Thoracic aorta (tissue), 2 donors: ENCODE results near the gene WDR37. TPM values are rescaled to one million over a fixed set of nuclear protein-coding genes. Genes with fewer than 3 reads are reported as not detected.

Experiments used
- ATAC-seq: fragments of 150-250 bp; one replicate; pipeline ENCODE4 v1.8.0; 2017; ENCODE audit warnings: low read depth; ENCODE audit not compliant: insufficient number of reproducible peaks, low FRiP score
- DNase-seq: peaks from one replicate; pipeline ENCODE4 v3.0.0-alpha.2; 2020; ENCODE audit warnings: low spot score
- H3K27ac ChIP-seq, 2 donors: fragments of 200-600 bp; sonication (generic); 1 replicate in 1 of 2; 2 replicates in 1 of 2; pipeline ENCODE4 v1.5.1; 2016; ENCODE audit warnings: mild to moderate bottlenecking in 2 of 2, moderate library complexity in 2 of 2
- H3K27me3 ChIP-seq: fragments of 200-600 bp; sonication (generic); replicated peaks from 2 replicates; pipeline ENCODE4 v1.6.0; 2016; ENCODE audit warnings: mild to moderate bottlenecking; ENCODE audit not compliant: insufficient read depth
- H3K36me3 ChIP-seq: fragments of 200-600 bp; sonication (generic); one replicate; pipeline ENCODE4 v1.5.1; 2016
- H3K4me1 ChIP-seq, 2 donors: fragments of 200-600 bp; sonication (generic); 1 replicate in 1 of 2; 2 replicates in 1 of 2; pipeline versions ENCODE4 v1.5.1 to v1.6.0; 2016; ENCODE audit warnings: low read depth in 2 of 2, mild to moderate bottlenecking in 1 of 2; ENCODE audit not compliant: control insufficient read depth in 1 of 2
- H3K4me3 ChIP-seq: fragments of 200-600 bp; sonication (generic); 2 replicates; pipeline ENCODE4 v1.5.1; 2016; ENCODE audit warnings: mild to moderate bottlenecking
- H3K9me3 ChIP-seq: fragments of 200-600 bp; sonication (generic); 2 replicates; pipeline ENCODE4 v1.5.1; 2016
- CTCF ChIP-seq: fragments of 200-600 bp; sonication (generic); IDR thresholded peaks from one replicate; pipeline ENCODE4 v1.5.1; 2019; ENCODE audit warnings: antibody characterized with exemption
- total RNA-seq, 2 donors: library from RNA; depleted of rRNA; stranded (reverse); fragments of >200 nt; gene quantifications; one replicate each; pipeline versions ENCODE4 v1.1.0 to v1.2.3, GENCODE V29; 2016

Gene WDR37
- total RNA-seq, 2 donors from 2014 or later = 18.3 to 24.6 TPM

- no peak for TF ChIP-seq CTCF
- DNase-seq (no peak), ATAC-seq (no peak)
- H3K4me1 ChIP-seq = no peaks in the 10 kb centered on the region
- H3K9me3 ChIP-seq = peaks cover 12% of the 10 kb centered on the region
- no peak overlapping the region for H3K27ac ChIP-seq
- no peak overlapping the region for H3K4me3 ChIP-seq
- no peaks in the 10 kb centered on the region for H3K27me3 ChIP-seq
- no peaks in the 10 kb centered on the region for H3K36me3 ChIP-seq
Observed at GRCh38 chr10:1141701-1142100, 85.5 kb downstream of the WDR37 start.

- no peak for DNase-seq
Observed at GRCh38 chr10:1142596-1142995, 86.4 kb downstream of the WDR37 start.

GRCh38 chr10:1147810-1148209 lies 91.6 kb downstream of the WDR37 start:
- no peak for TF ChIP-seq CTCF
- no peak overlapping the region for H3K27ac ChIP-seq
- ATAC-seq (no peak), DNase-seq (no peak)
- no peak overlapping the region for H3K4me3 ChIP-seq
- H3K9me3 ChIP-seq = no peaks in the 10 kb centered on the region
- no peaks in the 10 kb centered on the region for H3K4me1 ChIP-seq
- no peaks in the 10 kb centered on the region for H3K27me3 ChIP-seq
- H3K36me3 ChIP-seq = no peaks in the 10 kb centered on the region

More at GRCh38 chr10:1142596-1142995, 86.4 kb downstream of the WDR37 start:
- H3K27ac ChIP-seq = no peak overlapping the region
- no peaks in the 10 kb centered on the region for H3K27me3 ChIP-seq
- H3K4me3 ChIP-seq = no peak overlapping the region
- H3K9me3 ChIP-seq = peaks cover 12% of the 10 kb centered on the region
- H3K36me3 ChIP-seq = no peaks in the 10 kb centered on the region
- H3K4me1 ChIP-seq = no peaks in the 10 kb centered on the region
- no peak for ATAC-seq
- TF ChIP-seq CTCF = no peak

DNA sequence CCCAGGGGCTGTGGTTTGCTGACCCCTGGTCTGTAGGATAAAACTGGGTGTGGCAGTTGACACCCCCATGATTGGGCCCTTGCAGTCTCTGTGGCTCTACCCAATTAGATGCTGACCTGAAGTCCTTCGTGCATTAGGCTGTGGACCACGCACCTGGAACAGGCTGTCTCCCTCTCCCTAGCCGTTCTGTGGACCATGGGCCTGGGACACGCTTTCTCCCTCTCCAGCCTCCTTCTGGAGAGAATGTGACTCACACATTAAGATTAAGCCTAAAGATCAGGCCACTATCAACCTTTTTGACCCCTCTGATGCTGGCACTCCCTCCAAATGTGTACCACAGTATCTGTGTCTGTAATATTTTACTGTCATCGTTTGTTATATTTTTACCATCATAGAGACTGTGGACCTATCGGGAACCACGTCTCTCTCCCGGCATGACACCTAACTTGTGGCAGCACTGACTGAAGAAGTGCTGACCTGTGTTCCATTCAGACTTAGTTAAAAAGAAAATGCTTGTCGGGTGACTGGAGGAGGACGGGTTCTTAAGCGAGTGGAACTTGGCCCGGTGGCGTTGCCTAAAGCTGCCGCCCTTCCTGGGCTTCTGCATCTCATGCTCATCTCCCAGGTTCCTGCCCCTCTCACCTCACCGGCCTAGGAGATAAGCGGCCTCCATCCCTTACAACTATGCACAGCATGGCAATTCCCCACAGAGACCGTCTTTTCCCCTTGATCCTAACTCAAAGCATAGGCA lies 92.8 kb downstream of the WDR37 start:
- no peaks in the 10 kb centered on the region for H3K9me3 ChIP-seq

More for the DNA sequence above, 92.8 kb downstream of the WDR37 start:
- no peak for TF ChIP-seq CTCF
- H3K4me3 ChIP-seq = no peak overlapping the region
- no peak for DNase-seq
- H3K27me3 ChIP-seq = no peaks in the 10 kb centered on the region
- no peaks in the 10 kb centered on the region for H3K4me1 ChIP-seq
- no peak overlapping the region for H3K27ac ChIP-seq
- no peak for ATAC-seq
- H3K36me3 ChIP-seq = no peaks in the 10 kb centered on the region
